HEK293 (cell line): ENCODE measurements around the gene RFTN2.

Experiments used
- CTCF ChIP-seq: fragments of 450-650 bp; formaldehyde crosslinking; IDR thresholded peaks from 2 replicates; pipeline ENCODE4 v1.5.1; 2016; ENCODE audit warnings: missing biosample characterization, missing genetic modification characterization
- KLF1 ChIP-seq: fragments of 450-650 bp; formaldehyde crosslinking; IDR thresholded peaks from 2 replicates; pipeline ENCODE4 v1.5.1; 2016; ENCODE audit warnings: missing biosample characterization, missing genetic modification characterization
- PRDM10 ChIP-seq: fragments of 450-650 bp; formaldehyde crosslinking; IDR thresholded peaks from 2 replicates; pipeline ENCODE4 v1.5.1; 2016; ENCODE audit warnings: missing biosample characterization, missing genetic modification characterization
- YY1 ChIP-seq: fragments of 450-650 bp; formaldehyde crosslinking; IDR thresholded peaks from 2 replicates; pipeline ENCODE4 v1.5.1; 2018; ENCODE audit warnings: missing biosample characterization, missing genetic modification characterization
- ZBTB44 ChIP-seq: fragments of 450-650 bp; IDR thresholded peaks from 2 replicates; pipeline ENCODE4 v1.5.1; 2018; ENCODE audit warnings: missing biosample characterization, mild to moderate bottlenecking, missing genetic modification characterization
- ZNF121 ChIP-seq: fragments of 450-650 bp; formaldehyde crosslinking; IDR thresholded peaks from 2 replicates; pipeline ENCODE4 v1.5.1; 2016; ENCODE audit warnings: missing biosample characterization, missing genetic modification characterization
- ZNF501 ChIP-seq: fragments of 450-650 bp; formaldehyde crosslinking; IDR thresholded peaks from 2 replicates; pipeline ENCODE4 v1.5.1; 2016; ENCODE audit warnings: missing biosample characterization, missing genetic modification characterization
- ZNF571 ChIP-seq: fragments of 450-650 bp; formaldehyde crosslinking; IDR thresholded peaks from 2 replicates; pipeline ENCODE4 v1.5.0; 2017; ENCODE audit warnings: missing biosample characterization, missing genetic modification characterization
- ZNF670 ChIP-seq: fragments of 450-650 bp; formaldehyde crosslinking; IDR thresholded peaks from 2 replicates; pipeline ENCODE4 v1.5.1; 2016; ENCODE audit warnings: missing biosample characterization, missing genetic modification characterization, low read depth

- TF ChIP-seq YY1 = no peak
- no peak for TF ChIP-seq KLF1
- TF ChIP-seq ZNF571 (tag by site-specific recombination) = no peak
- no peak for TF ChIP-seq ZBTB44 (tag by site-specific recombination)
- no peak for TF ChIP-seq CTCF (tag by site-specific recombination)
- TF ChIP-seq PRDM10 (tag by site-specific recombination) = no peak
- TF ChIP-seq ZNF501 = no peak
- TF ChIP-seq ZNF121 (tag by site-specific recombination) = no peak
- TF ChIP-seq ZNF670 = no peak
Measured at GRCh38 chr2:197555467-197555866, 119.9 kb downstream of the RFTN2 start.
